HepG2 (cell line): Measurements from ENCODE around the gene C1orf146. TPM values are rescaled to one million over a fixed set of nuclear protein-coding genes. Genes with fewer than 3 reads are reported as not detected.

Experiments
- ATAC-seq: fragments of 200-7000 bp; cut with Tn5 transposase; 3 replicates; pipeline ENCODE4 v1.9.1; 2020; ENCODE audit warnings: mild to moderate bottlenecking, moderate library complexity
- BruUV-seq: library from RNA; stranded (reverse); fragments of 400-500 nt; replicated peaks from 2 replicates; lab custom pipeline; 2021; lab: Mats Ljungman, UMichigan
- CTCF ChIA-PET: fragments of 300-600 bp; formaldehyde crosslinking; extraction: SDS; loops from one replicate; lab custom pipeline; 2021; ENCODE audit warnings: low total read pairs, inconsistent platforms, low intra/inter-chr PET ratio; lab: Yijun Ruan, JAX
- POLR2A ChIA-PET: fragments of 350-600 bp; sonication (Branson Sonifier 250); formaldehyde crosslinking; loops from one replicate; lab custom pipeline; 2020; ENCODE audit warnings: antibody characterized with exemption, inconsistent platforms; lab: Yijun Ruan, JAX
- DNase-seq: peaks from one replicate; pipeline ENCODE4 v3.0.0-alpha.2; 2015; ENCODE audit warnings: low spot score
- FAIRE-seq: peaks from 3 replicates; lab custom pipeline; 2011; peaks lifted over from hg19 to GRCh38; lab: Jason Lieb, UNC
- H2AFZ ChIP-seq: one replicate; pipeline ENCODE4 v1.6.1; 2011; ENCODE audit warnings: low read length, inconsistent platforms
- H3K27ac ChIP-seq: fragments of 300-600 bp; 3 replicates; pipeline ENCODE4 v1.8.0; 2011; ENCODE audit warnings: mixed run types, mild to moderate bottlenecking, mixed read lengths, low read length, inconsistent platforms; ENCODE audit not compliant: insufficient read depth; ENCODE audit errors: extremely low read length
- H3K27me3 ChIP-seq, 2 experiments: fragments of 200-600 bp in 1 of 2; 2 replicates in 1 of 2; 3 replicates in 1 of 2; pipeline versions ENCODE4 v1.6.0 to v1.8.0; 2011; ENCODE audit warnings: low read length in 2 of 2, mild to moderate bottlenecking in 2 of 2, moderate library complexity in 2 of 2, inconsistent platforms in 1 of 2; ENCODE audit not compliant: insufficient read depth in 2 of 2, control insufficient read depth in 1 of 2
- H3K36me3 ChIP-seq, 2 experiments: fragments of 200-600 bp in 1 of 2; replicated peaks in 1 of 2; 2 replicates in 1 of 2; 3 replicates in 1 of 2; pipeline versions ENCODE4 v1.5.1 to v1.8.0; 2011; ENCODE audit warnings: low read length in 2 of 2, inconsistent platforms in 1 of 2; ENCODE audit not compliant: insufficient read depth in 2 of 2, control insufficient read depth in 1 of 2
- H3K4me1 ChIP-seq: 2 replicates; pipeline ENCODE4 v1.5.1; 2012; ENCODE audit warnings: low read length, inconsistent platforms; ENCODE audit not compliant: insufficient read depth
- H3K4me2 ChIP-seq: 2 replicates; pipeline ENCODE4 v1.6.0; 2011; ENCODE audit warnings: low read depth, low read length, inconsistent platforms
- H3K4me3 ChIP-seq, 3 experiments: fragments of 200-600 bp in 1 of 3; sonication (generic), shearing (Covaris generic) in 1 of 3; replicated peaks in 1 of 3; 2 replicates each; pipeline ENCODE4 v1.5.1; 2011 to 2016; ENCODE audit warnings: low read length in 3 of 3, inconsistent platforms in 2 of 3, low read depth in 2 of 3, mild to moderate bottlenecking in 2 of 3, control low read depth in 1 of 3, mixed read lengths in 1 of 3; ENCODE audit not compliant: insufficient read depth in 1 of 3
- H3K79me2 ChIP-seq: one replicate; pipeline ENCODE4 v1.6.1; 2011; ENCODE audit warnings: low read length, inconsistent platforms; ENCODE audit not compliant: insufficient read depth
- H3K9ac ChIP-seq: 2 replicates; pipeline ENCODE4 v1.6.0; 2011; ENCODE audit warnings: mild to moderate bottlenecking, low read depth, low read length, inconsistent platforms; ENCODE audit not compliant: insufficient read depth
- H3K9me3 ChIP-seq: 2 replicates; pipeline ENCODE4 v1.5.1; 2012; ENCODE audit warnings: mild to moderate bottlenecking, low read length
- H4K20me1 ChIP-seq: 2 replicates; pipeline ENCODE4 v1.6.0; 2011; ENCODE audit warnings: inconsistent platforms, mild to moderate bottlenecking, low read length, moderate library complexity; ENCODE audit not compliant: insufficient read depth
- AHR ChIP-seq: IDR thresholded peaks from 2 replicates; pipeline ENCODE4 v1.6.1; 2018; ENCODE audit warnings: missing genetic modification reagents, missing compliant biosample characterization
- ATAD3A ChIP-seq: sonication (generic); formaldehyde crosslinking; IDR thresholded peaks from 2 replicates; pipeline ENCODE4 v1.4.0; 2020; ENCODE audit warnings: missing genetic modification reagents
- FOXK2 ChIP-seq: fragments of 450-650 bp; IDR thresholded peaks from 2 replicates; pipeline ENCODE4 v1.6.1; 2016
- KDM6A ChIP-seq: IDR thresholded peaks from 2 replicates; pipeline ENCODE4 v1.6.1; 2016; ENCODE audit warnings: low read depth
- NBN ChIP-seq: fragments of 450-650 bp; conservative IDR thresholded peaks from 2 replicates; pipeline ENCODE4 v1.6.1; 2017
- SOX5 ChIP-seq: IDR thresholded peaks from 2 replicates; pipeline ENCODE4 v1.6.1; 2016; ENCODE audit warnings: borderline replicate concordance
- TAF15 ChIP-seq: fragments of 200-400 bp; formaldehyde crosslinking; IDR thresholded peaks from one replicate; pipeline ENCODE4 v1.6.1; 2018; ENCODE audit warnings: mild to moderate bottlenecking, low read depth, low read length; ENCODE audit not compliant: poor library complexity, severe bottlenecking
- YY1 ChIP-seq: IDR thresholded peaks from 2 replicates; pipeline ENCODE4 v1.6.1; 2011; ENCODE audit warnings: low read length, low read depth, moderate library complexity, mild to moderate bottlenecking; ENCODE audit not compliant: insufficient read depth, insufficient replicate concordance
- ZNF138 ChIP-seq: sonication (generic); formaldehyde crosslinking; IDR thresholded peaks from 2 replicates; pipeline ENCODE4 v1.5.0; 2020; ENCODE audit warnings: mild to moderate bottlenecking, low read depth, missing genetic modification reagents
- ZNF33B ChIP-seq: sonication (generic); formaldehyde crosslinking; IDR thresholded peaks from 2 replicates; pipeline ENCODE4 v1.5.1; 2020; ENCODE audit warnings: mild to moderate bottlenecking, missing genetic modification reagents
- ZNF44 ChIP-seq: sonication (generic); formaldehyde crosslinking; IDR thresholded peaks from 2 replicates; pipeline ENCODE4 v1.5.1; 2020; ENCODE audit warnings: mild to moderate bottlenecking, missing genetic modification reagents
- ZNF746 ChIP-seq: sonication (generic); formaldehyde crosslinking; IDR thresholded peaks from 2 replicates; pipeline ENCODE4 v1.8.0; 2022; ENCODE audit warnings: mild to moderate bottlenecking, missing genetic modification reagents
- WGBS: methylation state at CpG from one replicate; pipeline ENCODE4 v1.1.6; 2017; ENCODE audit warnings: low lambda C conversion rate; 5-methylcytosine and 5-hydroxymethylcytosine counted together
- in situ Hi-C: cut with HindIII; loops from 2 replicates; pipeline ENCODE4 v1.10.0; 2017; ENCODE audit warnings: low pct_unique_long_range_greater_than_20kb; ENCODE audit not compliant: extremely low pct_ligation_motif_present
- intact Hi-C: fragments of 100-400 bp; cut with micrococcal nuclease; formaldehyde crosslinking; loops from one replicate; pipeline ENCODE4 v1.10.0; 2022; ENCODE audit not compliant: unreplicated experiment
- polyA plus RNA-seq, 8 experiments: library from polyadenylated mRNA; depleted of rRNA in 3 of 8; stranded (reverse) in 7 of 8; unstranded in 1 of 8; fragments of >200 nt; fragmentation: Illumina TruSeq in 4 of 8; extraction: Trizol in 4 of 8; gene quantifications; 2 replicates each; pipeline versions ENCODE4 v1.2.1 to v1.2.3, GENCODE V29; 2011 to 2016; ENCODE audit warnings: low read depth in 4 of 8, missing spikeins in 1 of 8, mixed read lengths in 1 of 8; ENCODE audit not compliant: insufficient read depth in 1 of 8
- total RNA-seq, 5 experiments: library from RNA; depleted of rRNA; stranded (reverse); fragments of >200 nt; fragmentation: Illumina TruSeq; extraction: Trizol; gene quantifications; 2 replicates each; pipeline ENCODE4 v1.2.3, GENCODE V29; 2016; ENCODE audit warnings: low read depth in 1 of 5
- TF ChIP-seq, protein P1 (sequence below): sonication (generic); formaldehyde crosslinking; IDR thresholded peaks from 2 replicates; pipeline ENCODE4 v1.4.0; 2020; ENCODE audit warnings: mild to moderate bottlenecking, missing genetic modification reagents, borderline replicate concordance

C1orf146 gene
- total and polyA plus RNA-seq, 2 of the 13 experiments (the other 11 are each of a cell fraction or from before 2014, with no cell fraction given), result not detected

DNA sequence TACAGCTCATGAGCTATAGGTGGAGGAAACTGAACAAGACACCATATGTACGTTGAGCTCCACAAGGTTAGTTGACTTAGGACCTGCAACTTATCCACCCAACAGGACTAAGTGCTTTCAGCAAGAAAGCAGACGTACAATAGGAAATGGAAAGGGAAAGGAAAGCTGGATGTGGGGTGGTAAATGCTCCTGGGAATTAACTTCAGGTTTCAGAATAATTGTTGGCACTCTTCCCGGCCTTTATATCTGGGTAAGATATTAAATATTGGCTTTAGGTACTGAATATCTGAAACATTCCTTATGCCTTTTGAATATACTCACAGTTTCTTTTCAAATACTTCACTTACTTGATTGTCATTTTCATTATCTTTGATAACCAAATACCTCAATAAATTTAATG is 44.8 kb downstream of the C1orf146 start:
- H3K4me3 ChIP-seq, result no peak overlapping the region
- H3K4me2 ChIP-seq, result no peak overlapping the region
- POLR2A ChIA-PET, result no interaction called here
- intact Hi-C loops, result no loop called here
- TF ChIP-seq ZNF138 (no peak), SOX5 (CRISPR knock-in tag) (no peak), NBN (no peak), AHR (CRISPR knock-in tag) (no peak), KDM6A (CRISPR knock-in tag) (no peak)
- no peaks in the 10 kb centered on the region for H3K9me3 ChIP-seq
- no TSS peak for BruUV-seq
- DNase-seq (no peak), FAIRE-seq (no peak), ATAC-seq (no peak)
- H3K4me1 ChIP-seq, result no peaks in the 10 kb centered on the region
- peaks cover 1 to 17% of the 10 kb centered on the region in 2 experiments; a peak in 2 of 5 replicates for H3K36me3 ChIP-seq
- 97% methylated on average over 3 of the region's 3 CpGs for WGBS
- CTCF ChIA-PET, result no interaction called here
- H3K79me2 ChIP-seq, result no peaks in the 10 kb centered on the region
- H3K9ac ChIP-seq, result no peak overlapping the region
- in situ Hi-C loops, result no loop called here
- no peak overlapping the region for H3K27ac ChIP-seq
- no peaks in the 10 kb centered on the region for H4K20me1 ChIP-seq
- H2AFZ ChIP-seq, result no peak overlapping the region
- H3K27me3 ChIP-seq, result no peaks in the 10 kb centered on the region

DNA sequence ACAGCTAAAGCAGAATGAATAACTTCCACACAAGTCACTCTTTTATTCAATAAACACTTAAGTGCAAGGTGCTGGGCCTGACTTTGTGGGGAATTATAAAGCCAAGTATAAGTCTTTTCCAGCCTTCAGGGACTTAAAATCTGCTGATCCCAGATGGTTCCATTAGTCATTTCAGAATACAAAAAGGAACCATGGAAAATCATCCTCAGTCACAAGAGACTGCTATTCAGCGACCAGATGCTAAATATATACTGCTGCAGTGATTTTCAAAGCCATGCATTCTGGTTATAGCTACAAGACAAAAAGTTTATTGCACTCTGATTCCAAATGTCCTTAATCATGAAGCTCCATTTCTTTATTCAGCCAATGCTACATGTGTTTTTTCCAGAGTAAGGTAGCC is 55.3 kb downstream of the C1orf146 start:
- Histone ChIP-seq H3K79me2 (no peaks in the 10 kb centered on the region), H3K9me3 (no peaks in the 10 kb centered on the region), H3K4me2 (no peak overlapping the region), H2AFZ (no peak overlapping the region), H3K9ac (no peak overlapping the region), H4K20me1 (no peaks in the 10 kb centered on the region), H3K4me3 (no peak overlapping the region), H3K36me3 (peaks cover 7 to 31% of the 10 kb centered on the region in 2 experiments), H3K27me3 (no peaks in the 10 kb centered on the region), H3K27ac (no peak overlapping the region), H3K4me1 (no peaks in the 10 kb centered on the region)
- in situ Hi-C loops, result no loop called here
- CTCF ChIA-PET, result no interaction called here
- TF ChIP-seq ZNF44 (CRISPR knock-in tag), result no peak
- no peak for TF ChIP-seq YY1
- TF ChIP-seq ZNF746 (CRISPR knock-in tag), result no peak
- TF ChIP-seq, protein P1, sequence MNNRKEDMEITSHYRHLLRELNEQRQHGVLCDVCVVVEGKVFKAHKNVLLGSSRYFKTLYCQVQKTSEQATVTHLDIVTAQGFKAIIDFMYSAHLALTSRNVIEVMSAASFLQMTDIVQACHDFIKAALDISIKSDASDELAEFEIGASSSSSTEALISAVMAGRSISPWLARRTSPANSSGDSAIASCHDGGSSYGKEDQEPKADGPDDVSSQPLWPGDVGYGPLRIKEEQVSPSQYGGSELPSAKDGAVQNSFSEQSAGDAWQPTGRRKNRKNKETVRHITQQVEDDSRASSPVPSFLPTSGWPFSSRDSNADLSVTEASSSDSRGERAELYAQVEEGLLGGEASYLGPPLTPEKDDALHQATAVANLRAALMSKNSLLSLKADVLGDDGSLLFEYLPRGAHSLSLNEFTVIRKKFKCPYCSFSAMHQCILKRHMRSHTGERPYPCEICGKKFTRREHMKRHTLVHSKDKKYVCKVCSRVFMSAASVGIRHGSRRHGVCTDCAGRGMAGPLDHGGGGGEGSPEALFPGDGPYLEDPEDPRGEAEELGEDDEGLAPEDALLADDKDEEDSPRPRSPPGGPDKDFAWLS, result no peak
- TF ChIP-seq ATAD3A, result no peak
- TF ChIP-seq FOXK2, result no peak
- TF ChIP-seq TAF15, result no peak
- no peak for TF ChIP-seq ZNF33B (CRISPR knock-in tag)
- POLR2A ChIA-PET, result no interaction called here
- BruUV-seq, result no TSS peak
- 100% methylated on average over 1 of the region's 1 CpG for WGBS
- DNase-seq, result no peak
- no peak for FAIRE-seq
- intact Hi-C loops, result no loop called here
- ATAC-seq, result no peak
